ENCODE data around the gene RBM19. TPM values are rescaled to one million over a fixed set of nuclear protein-coding genes. Genes with fewer than 3 reads are reported as not detected.

The RBM19 gene
- polyA plus RNA-seq, 3 donors from 2014 or later = 0.27 to 16.7 (median 4.8) TPM

DNA sequence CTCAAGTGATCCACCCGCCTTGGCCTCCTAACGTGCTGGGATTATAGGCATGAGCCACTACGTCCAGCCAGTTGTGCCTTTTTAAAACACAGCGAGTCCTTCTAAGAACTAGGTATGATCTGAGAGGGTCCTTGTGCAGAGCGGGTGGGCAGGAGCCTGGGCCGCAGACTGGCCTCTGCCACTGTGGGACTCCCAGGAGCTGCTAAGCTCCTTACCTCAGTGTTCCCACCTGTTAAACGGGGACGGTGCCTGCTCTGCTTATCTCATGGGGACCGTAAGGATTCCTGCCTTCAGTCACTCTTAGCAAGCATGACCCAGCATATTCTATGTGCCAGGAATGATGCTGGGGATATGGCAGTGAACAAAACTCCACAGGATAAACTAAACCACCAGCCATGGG, 136.9 kb downstream of the RBM19 start:
- Mint-ChIP-seq H3K4me1 (no peaks in the 10 kb centered on the region), H3K27ac (no peak overlapping the region), H3K9me3 (no peaks in the 10 kb centered on the region), H3K4me3 (no peak overlapping the region), H3K27me3 (ENCODE audit: low read depth in 3 of 3) (peaks cover 0 to 6% (median 0%) of the 10 kb centered on the region in 3 donors), H3K36me3 (peaks cover 0 to 6% (median 4%) of the 10 kb centered on the region in 3 donors)
- no peak for DNase-seq

DNA sequence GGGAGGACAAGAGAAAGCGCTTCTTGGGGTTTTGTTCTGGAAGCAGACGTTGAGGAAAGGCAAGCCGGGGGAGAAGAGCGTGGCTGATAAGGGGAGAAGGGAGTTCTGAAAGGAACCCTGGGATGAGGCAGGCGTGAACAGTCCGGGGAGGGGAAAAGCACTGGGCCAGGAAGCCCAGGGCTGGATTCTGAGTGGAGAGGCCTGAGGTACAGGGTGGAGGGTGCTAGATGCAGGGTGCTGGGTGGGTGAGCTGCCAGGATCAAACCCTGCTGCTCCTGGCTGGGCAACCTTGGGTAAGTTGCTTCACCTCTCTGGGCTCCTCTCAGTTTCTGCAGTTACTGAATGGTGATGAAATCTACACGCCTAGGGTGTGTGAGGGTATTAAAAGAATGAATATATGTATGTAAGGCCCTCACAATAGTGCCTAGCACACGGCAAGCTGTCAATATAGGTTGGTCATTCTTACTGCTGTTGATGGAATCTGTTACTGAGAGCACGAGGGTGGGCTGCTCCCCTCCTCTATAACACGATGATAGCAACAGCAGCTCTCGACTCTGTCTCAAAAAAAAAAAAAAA, 138.5 kb downstream of the RBM19 start:
- Mint-ChIP-seq H3K36me3 (no peaks in the 10 kb centered on the region), H3K4me3 (no peak overlapping the region), H3K27ac (no peak overlapping the region), H3K9me3 (no peaks in the 10 kb centered on the region), H3K4me1 (no peaks in the 10 kb centered on the region), H3K27me3 (ENCODE audit: low read depth in 3 of 3) (peaks cover 0 to 3% (median 0%) of the 10 kb centered on the region in 3 donors)
- DNase-seq = no peak

- Mint-ChIP-seq H3K36me3 (peaks cover 0 to 1% (median 0%) of the 10 kb centered on the region in 3 donors), H3K27me3 (ENCODE audit: low read depth in 3 of 3) (peaks cover 0 to 3% (median 0%) of the 10 kb centered on the region in 3 donors), H3K4me1 (no peaks in the 10 kb centered on the region), H3K9me3 (no peaks in the 10 kb centered on the region), H3K27ac (no peak overlapping the region), H3K4me3 (no peak overlapping the region)
- no peak for DNase-seq
Measured at GRCh38 chr12:113826805-113827538, 139.2 kb downstream of the RBM19 start.

- no peak for DNase-seq
Measured at GRCh38 chr12:113825705-113826104, 140.4 kb downstream of the RBM19 start.

GRCh38 chr12:113823816-113824215, 142.3 kb downstream of the RBM19 start:
- Mint-ChIP-seq H3K9me3 (no peaks in the 10 kb centered on the region), H3K36me3 (peaks cover 0 to 4% (median 0%) of the 10 kb centered on the region in 3 donors), H3K27ac (peak overlapping the region in 1 of 6 donors; percentile 22), H3K27me3 (ENCODE audit: low read depth in 3 of 3) (peaks cover 0 to 2% (median 0%) of the 10 kb centered on the region in 3 donors), H3K4me3 (no peak overlapping the region), H3K4me1 (no peaks in the 10 kb centered on the region)
- DNase-seq = no peak

More at GRCh38 chr12:113825705-113826104, 140.4 kb downstream of the RBM19 start:
- H3K9me3 Mint-ChIP-seq = no peaks in the 10 kb centered on the region
- H3K36me3 Mint-ChIP-seq = peaks cover 0 to 4% (median 0%) of the 10 kb centered on the region in 3 donors
- H3K27ac Mint-ChIP-seq = no peak overlapping the region
- H3K27me3 Mint-ChIP-seq (ENCODE audit: low read depth in 3 of 3) = peaks cover 0 to 3% (median 0%) of the 10 kb centered on the region in 3 donors
- H3K4me1 Mint-ChIP-seq = no peaks in the 10 kb centered on the region
- H3K4me3 Mint-ChIP-seq = no peak overlapping the region

DNA sequence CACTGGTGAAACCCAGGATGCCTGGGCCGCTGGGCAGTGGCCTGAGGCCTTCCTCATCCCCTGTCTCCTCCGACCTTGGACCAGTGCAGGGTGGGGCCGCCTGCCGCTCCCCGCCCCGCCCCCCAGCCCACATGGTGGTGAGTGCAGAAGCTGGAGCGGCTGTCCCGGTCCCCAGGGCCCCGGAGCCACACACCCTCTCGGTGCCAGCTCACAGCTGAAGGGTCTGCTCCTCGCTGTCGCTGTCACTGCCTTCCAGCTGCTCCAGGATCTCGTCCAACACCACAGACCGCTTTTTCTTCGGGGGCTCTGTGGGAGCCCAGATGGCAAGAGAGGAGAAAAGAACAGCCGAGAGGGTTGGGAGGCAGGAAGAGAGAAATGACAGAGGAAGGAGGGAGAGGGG, 143.1 kb downstream of the RBM19 start:
- no peak overlapping the region for H3K4me3 Mint-ChIP-seq
- no peaks in the 10 kb centered on the region for H3K4me1 Mint-ChIP-seq
- no peaks in the 10 kb centered on the region for H3K9me3 Mint-ChIP-seq
- H3K36me3 Mint-ChIP-seq = peaks cover 0 to 4% (median 0%) of the 10 kb centered on the region in 3 donors
- no peak for DNase-seq
- H3K27ac Mint-ChIP-seq = no peak overlapping the region
- H3K27me3 Mint-ChIP-seq (ENCODE audit: low read depth in 3 of 3) = peaks cover 0 to 2% (median 0%) of the 10 kb centered on the region in 3 donors

DNA sequence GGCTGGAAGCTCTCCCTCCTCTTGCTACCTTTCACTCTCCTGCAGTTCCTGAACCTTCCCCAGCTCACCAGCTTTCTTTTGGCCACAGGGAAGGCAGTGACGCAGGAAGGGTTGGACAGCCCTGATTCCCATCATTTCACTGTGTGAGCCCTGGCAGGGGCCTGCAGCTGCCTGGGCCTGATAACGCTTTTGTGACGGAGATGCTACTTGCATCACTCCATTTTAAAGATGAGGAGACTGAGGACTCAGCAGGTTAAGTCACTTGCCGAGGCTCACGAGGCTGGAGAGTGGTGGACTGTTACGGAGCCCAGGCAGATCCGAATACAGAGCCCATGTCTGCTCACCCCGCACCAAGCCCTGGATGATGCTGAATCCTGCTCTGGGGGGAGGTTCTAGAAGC, 145.3 kb downstream of the RBM19 start:
- H3K9me3 Mint-ChIP-seq = no peaks in the 10 kb centered on the region
- DNase-seq = no peak
- H3K36me3 Mint-ChIP-seq = peaks cover 4 to 14% (median 9%) of the 10 kb centered on the region in 3 donors
- no peaks in the 10 kb centered on the region for H3K4me1 Mint-ChIP-seq
- peaks cover 0 to 2% (median 0%) of the 10 kb centered on the region in 3 donors for H3K27me3 Mint-ChIP-seq (ENCODE audit: low read depth in 3 of 3)
- H3K27ac Mint-ChIP-seq = no peak overlapping the region
- H3K4me3 Mint-ChIP-seq = no peak overlapping the region

DNA sequence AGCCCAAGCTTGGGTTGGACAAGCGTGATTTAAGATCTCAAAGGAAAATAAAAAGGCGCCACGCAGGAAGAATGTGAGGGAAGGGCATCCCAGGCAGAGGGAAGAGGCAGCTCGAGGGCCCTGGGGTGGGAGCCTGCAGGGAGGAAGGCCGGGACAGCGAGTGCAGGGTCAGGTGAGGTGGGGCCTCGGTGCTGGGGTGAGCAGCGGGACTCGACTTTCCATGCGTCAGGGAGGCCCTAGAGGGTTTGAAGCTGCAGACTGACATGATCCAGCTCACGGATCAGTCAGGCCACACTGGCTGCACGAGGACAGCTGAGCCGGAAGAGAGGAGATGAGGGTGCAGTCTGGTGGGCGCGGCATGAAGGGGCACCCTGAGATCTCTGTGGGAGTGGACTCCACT, 145.8 kb downstream of the RBM19 start:
- Mint-ChIP-seq H3K4me3 (no peak overlapping the region), H3K27ac (peak overlapping the region in 1 of 6 donors; percentile 27), H3K36me3 (peaks cover 7 to 14% (median 13%) of the 10 kb centered on the region in 3 donors), H3K27me3 (ENCODE audit: low read depth in 3 of 3) (peaks cover 0 to 2% (median 0%) of the 10 kb centered on the region in 3 donors), H3K4me1 (no peaks in the 10 kb centered on the region), H3K9me3 (no peaks in the 10 kb centered on the region)
- no peak for DNase-seq

DNA sequence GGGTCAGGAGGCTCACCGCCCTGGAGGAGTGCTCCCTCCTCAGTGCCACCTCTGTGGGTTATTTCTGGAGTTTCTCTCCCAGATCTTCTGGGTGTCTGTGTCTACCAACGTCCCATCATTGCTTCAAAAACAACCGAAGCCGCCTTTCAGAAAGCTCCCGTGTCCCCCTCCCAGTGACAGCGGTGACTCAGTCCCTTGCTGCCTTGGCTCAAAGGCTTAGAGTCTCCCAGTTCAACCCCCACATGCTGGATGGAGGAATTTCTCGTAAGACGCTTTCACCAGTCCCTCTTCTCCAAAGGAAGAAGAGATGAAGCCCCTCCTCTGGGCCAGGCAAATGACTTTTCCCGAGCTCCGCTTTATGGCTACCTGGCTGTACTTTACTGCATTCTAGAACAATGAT, 146.6 kb downstream of the RBM19 start:
- Mint-ChIP-seq H3K27me3 (ENCODE audit: low read depth in 3 of 3) (no peaks in the 10 kb centered on the region), H3K4me1 (no peaks in the 10 kb centered on the region), H3K9me3 (no peaks in the 10 kb centered on the region), H3K36me3 (peaks cover 7 to 14% (median 13%) of the 10 kb centered on the region in 3 donors), H3K27ac (no peak overlapping the region), H3K4me3 (no peak overlapping the region)
- no peak for DNase-seq

DNA sequence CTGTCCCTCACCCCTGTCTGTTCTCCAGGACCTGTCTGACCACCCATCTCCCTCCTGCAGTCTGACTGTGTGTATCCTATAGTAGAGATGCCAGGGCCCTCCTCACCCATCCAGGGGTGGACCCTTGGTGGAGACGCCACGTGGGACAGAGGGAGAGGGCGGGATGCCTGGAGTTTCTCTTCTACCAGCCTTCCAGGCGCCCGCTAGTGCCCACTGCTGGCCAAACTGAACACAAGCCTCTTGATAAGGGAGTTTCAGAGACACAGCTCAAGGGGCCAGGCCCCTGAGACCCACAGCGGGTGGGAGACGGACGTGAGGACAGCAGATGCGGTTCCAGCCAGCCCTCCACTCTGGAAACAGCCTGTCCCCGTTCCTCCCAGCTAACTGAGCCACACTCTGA, 147.3 kb downstream of the RBM19 start:
- Mint-ChIP-seq H3K4me3 (no peak overlapping the region), H3K27me3 (ENCODE audit: low read depth in 3 of 3) (no peaks in the 10 kb centered on the region), H3K4me1 (no peaks in the 10 kb centered on the region), H3K27ac (no peak overlapping the region), H3K36me3 (peaks cover 7 to 14% (median 13%) of the 10 kb centered on the region in 3 donors), H3K9me3 (no peaks in the 10 kb centered on the region)
- no peak for DNase-seq

DNA sequence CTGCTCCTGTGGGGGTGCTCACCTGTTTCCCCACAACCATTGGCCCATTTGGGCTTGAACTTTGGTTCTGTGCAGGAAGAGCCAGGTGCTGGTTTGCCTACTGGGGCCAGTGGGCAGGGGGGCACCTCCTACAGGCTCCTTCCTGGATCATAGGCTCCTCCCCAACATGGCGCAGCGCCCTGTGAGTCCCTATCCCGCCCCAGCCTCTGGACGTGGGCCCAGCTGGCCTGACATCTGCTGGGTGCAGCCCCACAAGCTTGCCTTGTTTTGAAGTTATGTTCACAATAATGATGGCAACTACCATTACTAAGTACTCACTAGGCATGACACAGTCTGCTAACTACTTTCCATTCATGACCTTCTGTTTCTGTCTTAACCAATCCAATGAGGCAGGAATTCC, 147.8 kb downstream of the RBM19 start:
- H3K4me3 Mint-ChIP-seq = no peak overlapping the region
- H3K27ac Mint-ChIP-seq = no peak overlapping the region
- no peaks in the 10 kb centered on the region for H3K27me3 Mint-ChIP-seq (ENCODE audit: low read depth in 3 of 3)
- H3K4me1 Mint-ChIP-seq = no peaks in the 10 kb centered on the region
- peaks cover 7 to 16% (median 14%) of the 10 kb centered on the region in 3 donors for H3K36me3 Mint-ChIP-seq
- H3K9me3 Mint-ChIP-seq = no peaks in the 10 kb centered on the region
- DNase-seq = no peak

DNA sequence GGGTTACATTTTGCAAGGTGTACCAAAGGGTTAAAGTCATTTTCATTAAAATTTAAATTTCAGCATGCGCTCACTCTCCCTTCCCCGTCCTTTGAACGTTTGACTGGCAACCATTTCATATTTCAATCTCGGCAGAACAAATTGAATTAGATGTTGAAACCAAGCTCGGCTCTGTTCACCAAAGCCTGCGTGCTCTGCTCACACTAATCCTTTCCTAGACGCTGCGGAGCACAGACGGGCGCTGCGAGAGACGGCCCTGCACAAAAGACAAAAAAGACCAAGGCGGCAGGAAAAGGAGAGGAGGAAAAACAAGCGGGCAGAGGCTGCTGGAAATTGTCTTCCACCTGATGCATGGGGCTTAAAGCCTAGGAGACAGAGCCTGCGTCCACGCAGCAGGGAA, 149.3 kb downstream of the RBM19 start:
- Mint-ChIP-seq H3K27ac (no peak overlapping the region), H3K9me3 (no peaks in the 10 kb centered on the region), H3K4me1 (no peaks in the 10 kb centered on the region), H3K27me3 (ENCODE audit: low read depth in 3 of 3) (no peaks in the 10 kb centered on the region), H3K36me3 (peaks cover 7 to 22% (median 17%) of the 10 kb centered on the region in 3 donors), H3K4me3 (no peak overlapping the region)
- DNase-seq = no peak

DNA sequence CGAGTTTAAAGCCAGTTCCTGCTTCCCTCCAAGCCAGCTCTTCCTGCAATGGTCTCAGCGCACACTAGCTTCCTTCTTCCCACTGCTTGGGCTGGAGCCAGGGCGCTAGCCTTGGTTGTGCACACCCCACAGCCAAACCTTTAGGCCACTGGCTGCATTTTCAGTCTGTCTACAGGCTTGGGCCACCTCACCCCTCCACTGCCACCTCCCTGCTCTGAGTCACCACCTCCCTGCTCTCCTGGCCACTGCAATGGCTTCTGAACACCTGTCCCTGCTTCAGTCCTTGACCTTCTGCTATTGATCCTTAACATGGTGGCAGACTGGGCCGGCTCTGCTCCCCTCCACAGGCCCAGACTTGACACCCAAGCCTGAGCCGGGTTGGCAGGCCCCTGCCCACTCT, 151.1 kb downstream of the RBM19 start:
- H3K27ac Mint-ChIP-seq = no peak overlapping the region
- no peak overlapping the region for H3K4me3 Mint-ChIP-seq
- H3K9me3 Mint-ChIP-seq = no peaks in the 10 kb centered on the region
- DNase-seq = no peak
- no peaks in the 10 kb centered on the region for H3K4me1 Mint-ChIP-seq
- H3K27me3 Mint-ChIP-seq (ENCODE audit: low read depth in 3 of 3) = no peaks in the 10 kb centered on the region
- peaks cover 7 to 22% (median 15%) of the 10 kb centered on the region in 3 donors for H3K36me3 Mint-ChIP-seq

DNA sequence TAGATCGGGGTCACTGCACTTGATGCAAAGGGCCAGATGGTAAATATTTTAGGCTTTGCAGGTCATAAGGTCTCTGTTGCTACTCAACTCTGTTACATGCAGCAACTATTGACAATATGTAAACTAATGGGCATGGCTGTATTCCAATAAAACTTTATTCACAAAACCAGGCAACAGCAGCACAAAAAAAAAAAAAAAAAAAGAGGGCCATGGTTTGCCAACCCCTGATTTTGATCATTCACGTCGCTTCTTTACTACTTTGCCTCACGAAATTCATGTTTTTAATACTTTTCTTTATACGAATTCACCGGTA, 152.9 kb downstream of the RBM19 start:
- H3K27ac Mint-ChIP-seq = no peak overlapping the region
- peaks cover 7 to 25% (median 16%) of the 10 kb centered on the region in 3 donors for H3K36me3 Mint-ChIP-seq
- H3K4me3 Mint-ChIP-seq = no peak overlapping the region
- H3K9me3 Mint-ChIP-seq = no peaks in the 10 kb centered on the region
- no peaks in the 10 kb centered on the region for H3K4me1 Mint-ChIP-seq
- no peak for DNase-seq
- H3K27me3 Mint-ChIP-seq (ENCODE audit: low read depth in 3 of 3) = peaks cover 0 to 2% (median 0%) of the 10 kb centered on the region in 3 donors
